ENCODE measurements around the gene RRP9. TPM values are rescaled to one million over a fixed set of nuclear protein-coding genes. Genes with fewer than 3 reads are reported as not detected.

Gene RRP9
- total RNA-seq, 6 experiments from 2014 or later = 5.2 to 10.8 (median 7.6) TPM

DNA sequence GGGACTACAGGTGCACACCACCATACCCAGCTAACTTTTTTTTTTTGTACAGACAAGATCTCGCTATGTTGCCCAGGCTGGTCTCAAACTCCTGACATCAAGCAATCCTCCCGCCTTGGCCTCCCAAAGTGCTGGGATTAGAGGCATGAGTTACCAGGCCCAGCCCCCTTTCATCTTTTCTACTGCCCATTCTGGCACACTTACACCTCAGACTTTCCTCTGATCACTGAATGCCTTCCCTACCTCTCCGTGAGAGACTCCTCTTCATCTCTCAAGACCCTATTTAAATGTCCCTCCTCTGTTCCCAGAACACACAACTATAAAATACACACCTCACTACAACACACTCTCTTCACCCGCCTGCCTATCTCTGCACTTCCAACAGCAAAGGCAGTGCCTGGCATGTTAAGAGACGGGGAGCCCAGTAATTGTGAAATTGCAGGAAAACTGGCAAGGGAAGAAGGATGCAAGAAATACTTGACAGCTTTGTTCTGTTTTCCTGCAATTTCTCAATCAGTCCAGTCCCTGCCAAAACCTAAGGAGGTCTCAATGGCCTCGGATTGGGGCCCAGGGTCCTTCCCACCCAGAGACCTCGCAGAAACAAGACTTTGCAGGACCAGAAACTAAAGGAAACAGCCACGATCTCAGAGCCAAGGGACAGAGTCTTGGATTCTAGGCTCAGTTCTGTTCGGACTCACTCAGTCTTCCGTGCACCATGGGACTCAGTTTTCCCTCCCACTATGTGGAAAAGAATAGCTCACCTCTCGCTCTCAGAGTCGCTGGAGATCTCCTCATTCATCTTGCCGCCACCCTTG, 849 bp downstream of the RRP9 start:
- Histone ChIP-seq H3K9me3 (no peaks in the 10 kb centered on the region), H3K4me3 (peak overlapping the region; percentile 73 to 93 (median 92)), H3K27me3 (no peaks in the 10 kb centered on the region), H3K27ac (peak overlapping the region in 1 of 3 donors; percentile 60), H3K4me1 (peaks cover 0 to 27% (median 10%) of the 10 kb centered on the region in 4 donors), H3K36me3 (peaks cover 0 to 22% (median 5%) of the 10 kb centered on the region in 4 donors)
- intact Hi-C loops (cut with DNase I) = loop anchor here in 1 of 2 donors (5.0 kb wide), 1 partner anchor 46 kb away; no protein-coding TSS in a partner anchor
- TF ChIP-seq POLR2A (IDR thresholded peaks at IDR 0.05) = no peak
- TF ChIP-seq, protein P1, sequence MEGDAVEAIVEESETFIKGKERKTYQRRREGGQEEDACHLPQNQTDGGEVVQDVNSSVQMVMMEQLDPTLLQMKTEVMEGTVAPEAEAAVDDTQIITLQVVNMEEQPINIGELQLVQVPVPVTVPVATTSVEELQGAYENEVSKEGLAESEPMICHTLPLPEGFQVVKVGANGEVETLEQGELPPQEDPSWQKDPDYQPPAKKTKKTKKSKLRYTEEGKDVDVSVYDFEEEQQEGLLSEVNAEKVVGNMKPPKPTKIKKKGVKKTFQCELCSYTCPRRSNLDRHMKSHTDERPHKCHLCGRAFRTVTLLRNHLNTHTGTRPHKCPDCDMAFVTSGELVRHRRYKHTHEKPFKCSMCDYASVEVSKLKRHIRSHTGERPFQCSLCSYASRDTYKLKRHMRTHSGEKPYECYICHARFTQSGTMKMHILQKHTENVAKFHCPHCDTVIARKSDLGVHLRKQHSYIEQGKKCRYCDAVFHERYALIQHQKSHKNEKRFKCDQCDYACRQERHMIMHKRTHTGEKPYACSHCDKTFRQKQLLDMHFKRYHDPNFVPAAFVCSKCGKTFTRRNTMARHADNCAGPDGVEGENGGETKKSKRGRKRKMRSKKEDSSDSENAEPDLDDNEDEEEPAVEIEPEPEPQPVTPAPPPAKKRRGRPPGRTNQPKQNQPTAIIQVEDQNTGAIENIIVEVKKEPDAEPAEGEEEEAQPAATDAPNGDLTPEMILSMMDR (IDR thresholded peaks at IDR 0.05) = no peak
- WGBS (ENCODE audit: insufficient coverage, low coverage, low lambda C conversion rate, missing lambda C conversion rate) = 20% methylated on average over 13 of the region's 13 CpGs
- no peak for ATAC-seq
- DNase-seq = peak in 1 of 3 donors; percentile 43

DNA sequence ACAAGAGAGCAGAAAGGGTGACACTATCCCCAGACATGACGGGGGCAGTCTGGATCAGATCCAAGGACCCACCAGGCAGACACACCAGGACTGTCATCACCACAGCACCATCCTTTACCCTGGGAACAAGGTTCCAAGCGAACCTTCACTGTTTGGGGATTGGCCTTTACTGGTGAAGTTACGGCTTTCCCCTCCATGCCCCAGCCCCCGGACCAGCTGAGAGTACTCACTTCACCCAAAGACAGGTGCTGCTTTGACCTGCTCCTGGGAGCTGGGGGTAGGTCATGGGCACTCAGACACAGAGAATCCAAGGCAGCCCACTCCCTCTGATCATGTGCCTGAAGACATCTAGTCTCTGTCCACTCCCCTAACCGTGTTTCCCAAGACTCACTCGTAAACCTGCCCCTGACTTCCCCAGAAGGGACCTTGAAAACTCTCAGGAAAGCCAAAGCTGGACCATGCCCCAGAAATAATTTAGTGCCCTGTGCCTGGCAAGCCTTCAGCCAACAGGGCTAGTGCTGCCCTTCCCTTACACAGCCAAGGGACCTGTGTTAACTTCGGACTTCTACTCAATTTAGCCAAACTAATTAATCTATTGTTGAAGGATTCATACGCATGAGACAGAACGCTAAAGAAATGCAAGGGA, 2.8 kb downstream of the RRP9 start:
- 96% methylated on average over 5 of the region's 9 CpGs for WGBS (ENCODE audit: insufficient coverage, low coverage, low lambda C conversion rate, missing lambda C conversion rate)
- H3K27ac ChIP-seq = no peak overlapping the region
- TF ChIP-seq, protein P1 (IDR thresholded peaks at IDR 0.05) = no peak
- TF ChIP-seq POLR2A (IDR thresholded peaks at IDR 0.05) = no peak
- DNase-seq = peak in 1 of 3 donors; percentile 35
- intact Hi-C loops (cut with DNase I) = no loop called here
- H3K36me3 ChIP-seq = peaks cover 0 to 37% (median 12%) of the 10 kb centered on the region in 4 donors
- H3K4me1 ChIP-seq = peaks cover 0 to 27% (median 10%) of the 10 kb centered on the region in 4 donors
- no peaks in the 10 kb centered on the region for H3K27me3 ChIP-seq
- no peak overlapping the region for H3K4me3 ChIP-seq
- no peaks in the 10 kb centered on the region for H3K9me3 ChIP-seq
- ATAC-seq = no peak

DNA sequence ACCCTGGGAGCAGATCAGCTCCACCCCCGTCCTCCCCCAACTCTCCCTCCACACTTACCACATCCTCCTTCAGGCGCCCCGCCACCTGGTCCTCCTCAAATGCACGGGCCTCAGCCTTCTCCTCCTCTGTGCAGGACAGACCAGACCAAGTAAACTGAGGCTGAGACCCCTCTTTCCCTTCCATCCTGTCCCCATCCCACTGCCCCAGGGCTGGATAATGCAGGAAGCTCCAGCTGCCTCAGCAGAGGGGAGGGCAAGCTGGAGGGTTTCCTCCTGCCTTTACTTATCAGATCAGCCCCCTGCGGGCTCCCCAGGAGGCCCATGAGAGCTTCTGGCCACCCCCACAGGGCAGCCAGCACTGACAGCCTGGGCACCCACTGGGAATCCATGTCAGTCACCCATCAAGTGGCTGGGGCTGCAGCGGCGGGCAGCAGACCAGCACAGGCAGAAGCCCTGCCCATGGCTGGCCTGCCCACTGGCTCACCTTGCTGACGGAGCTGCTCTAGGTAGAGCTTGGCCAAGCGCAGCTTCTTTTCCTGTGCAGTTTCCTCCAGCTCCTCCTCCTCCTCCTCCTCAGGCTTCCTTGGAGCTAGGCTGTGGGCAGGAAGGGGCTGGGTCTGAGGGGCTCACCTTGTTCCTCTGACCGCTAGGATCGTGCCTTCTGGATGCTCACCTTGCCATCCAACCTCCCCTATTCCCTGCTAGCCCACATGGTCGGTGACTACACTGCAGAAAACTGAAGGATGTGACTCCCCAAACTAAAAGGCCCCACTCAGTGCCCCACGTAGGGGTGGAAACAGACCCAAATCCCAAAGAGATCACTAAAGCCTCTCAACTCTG, 3.9 kb downstream of the RRP9 start:
- ATAC-seq (no peak), DNase-seq (peak in 1 of 3 donors; percentile 36)
- 87% methylated on average over 10 of the region's 13 CpGs for WGBS (ENCODE audit: insufficient coverage, low coverage, low lambda C conversion rate, missing lambda C conversion rate)
- peaks cover 0 to 21% (median 6%) of the 10 kb centered on the region in 4 donors for H3K4me1 ChIP-seq
- H3K4me3 ChIP-seq = no peak overlapping the region
- no peaks in the 10 kb centered on the region for H3K9me3 ChIP-seq
- H3K27ac ChIP-seq = no peak overlapping the region
- intact Hi-C loops (cut with DNase I) = no loop called here
- peaks cover 0 to 44% (median 12%) of the 10 kb centered on the region in 4 donors for H3K36me3 ChIP-seq
- no peaks in the 10 kb centered on the region for H3K27me3 ChIP-seq
- TF ChIP-seq POLR2A (IDR thresholded peaks at IDR 0.05) = no peak
- TF ChIP-seq, protein P1 (IDR thresholded peaks at IDR 0.05) = no peak

DNA sequence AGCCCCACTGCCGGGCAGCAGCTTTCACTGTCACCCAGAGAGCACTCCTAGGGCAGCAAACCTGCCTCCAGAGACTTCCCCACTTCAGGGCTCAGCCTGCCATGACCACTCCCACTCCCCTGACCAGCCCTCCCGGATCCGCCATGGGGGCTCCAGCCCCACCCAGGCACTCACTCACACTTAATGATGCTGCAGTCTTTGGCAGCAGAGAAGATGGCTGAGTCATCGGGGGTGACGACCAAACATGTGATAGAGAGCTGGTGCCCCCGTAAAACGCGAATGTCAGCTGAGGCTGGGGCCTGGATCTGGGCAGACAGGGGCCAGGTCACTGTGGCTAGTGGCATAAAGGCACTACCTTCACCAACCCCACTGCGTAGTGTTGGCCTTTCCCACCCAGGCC, 4.7 kb downstream of the RRP9 start:
- intact Hi-C loops (cut with DNase I) = no loop called here
- H3K4me3 ChIP-seq = no peak overlapping the region
- TF ChIP-seq POLR2A (IDR thresholded peaks at IDR 0.05) = no peak
- TF ChIP-seq, protein P1 (IDR thresholded peaks at IDR 0.05) = no peak
- no peaks in the 10 kb centered on the region for H3K9me3 ChIP-seq
- ATAC-seq (no peak), DNase-seq (peak in 1 of 3 donors; percentile 39)
- peaks cover 0 to 47% (median 12%) of the 10 kb centered on the region in 4 donors for H3K36me3 ChIP-seq
- 92% methylated on average over 2 of the region's 9 CpGs for WGBS (ENCODE audit: insufficient coverage, low coverage, low lambda C conversion rate, missing lambda C conversion rate)
- peaks cover 0 to 15% (median 6%) of the 10 kb centered on the region in 4 donors for H3K4me1 ChIP-seq
- no peaks in the 10 kb centered on the region for H3K27me3 ChIP-seq
- H3K27ac ChIP-seq = no peak overlapping the region
